Endodermal cell (in vitro differentiated cells): ENCODE data around the gene RADIL. TPM values are rescaled to one million over a fixed set of nuclear protein-coding genes. Genes with fewer than 3 reads are reported as not detected.

Source experiments
- DNase-seq: peaks from one replicate; pipeline ENCODE4 v3.0.0-alpha.2; 2017
- H3K27ac ChIP-seq: 2 replicates; pipeline ENCODE4 v1.5.1; 2013; ENCODE audit warnings: mild to moderate bottlenecking, low read depth, low read length, moderate library complexity
- H3K27me3 ChIP-seq: 2 replicates; pipeline ENCODE4 v1.6.1; 2013; ENCODE audit warnings: mild to moderate bottlenecking, low read length, moderate library complexity; ENCODE audit not compliant: insufficient read depth, control insufficient read depth, poor library complexity, severe bottlenecking
- H3K36me3 ChIP-seq: 2 replicates; pipeline ENCODE4 v1.7.0; 2013; ENCODE audit warnings: mild to moderate bottlenecking, low read length, moderate library complexity; ENCODE audit not compliant: control insufficient read depth, insufficient read depth
- H3K4me1 ChIP-seq: one replicate; pipeline ENCODE4 v1.7.0; 2013; ENCODE audit warnings: low read length; ENCODE audit not compliant: control insufficient read depth, insufficient read depth
- H3K4me3 ChIP-seq: 2 replicates; pipeline ENCODE4 v1.5.1; 2013; ENCODE audit warnings: mild to moderate bottlenecking, low read length, moderate library complexity
- H3K9ac ChIP-seq: 2 replicates; pipeline ENCODE4 v1.6.1; 2013; ENCODE audit warnings: mild to moderate bottlenecking, low read length, moderate library complexity; ENCODE audit not compliant: poor library complexity, severe bottlenecking; ENCODE audit errors: extremely low read depth
- H3K9me3 ChIP-seq: 2 replicates; pipeline ENCODE4 v1.6.1; 2013; ENCODE audit warnings: mild to moderate bottlenecking, low read length, moderate library complexity; ENCODE audit not compliant: control insufficient read depth
- H3K27ac Mint-ChIP-seq: 2 replicates; pipeline ENCODE4 v1.8.0; 2020; ENCODE audit warnings: mixed read lengths
- H3K27me3 Mint-ChIP-seq: 2 replicates; pipeline ENCODE4 v1.8.0; 2021; ENCODE audit warnings: mild to moderate bottlenecking, mixed read lengths; ENCODE audit not compliant: insufficient read depth
- H3K36me3 Mint-ChIP-seq: 2 replicates; pipeline ENCODE4 v1.8.0; 2020; ENCODE audit warnings: low read depth, mixed read lengths
- H3K4me1 Mint-ChIP-seq: 2 replicates; pipeline ENCODE4 v1.8.0; 2020; ENCODE audit warnings: mixed read lengths
- H3K4me3 Mint-ChIP-seq: 2 replicates; pipeline ENCODE4 v1.8.0; 2020; ENCODE audit warnings: mild to moderate bottlenecking, moderate library complexity, mixed read lengths
- H3K9me3 Mint-ChIP-seq: 2 replicates; pipeline ENCODE4 v1.8.0; 2020; ENCODE audit warnings: mild to moderate bottlenecking, mixed read lengths
- CTCF ChIP-seq: fragments of 200-600 bp; sonication (generic); conservative IDR thresholded peaks from 2 replicates; pipeline ENCODE4 v1.5.0; 2021; ENCODE audit warnings: antibody characterized with exemption, mild to moderate bottlenecking
- WGBS, 2 experiments: methylation state at CpG; one replicate each; pipeline versions ENCODE4 v1.1.5 to v1.1.7; 2013; ENCODE audit warnings: missing lambda C conversion rate in 2 of 2, mixed read lengths in 1 of 2; ENCODE audit not compliant: insufficient coverage in 1 of 2, insufficient read length in 1 of 2; 5-methylcytosine and 5-hydroxymethylcytosine counted together
- total RNA-seq, 2 donors: library from RNA; stranded (reverse); fragmentation: NEBNext Ultra II Directional in 1 of 2; extraction: Animal tissue kit (Norgen Biotek cat#: 25700) in 1 of 2; gene quantifications; 2 replicates in 1 of 2; 3 replicates in 1 of 2; pipeline ENCODE4 v1.2.1, GENCODE V29; 2021

RADIL gene
- total RNA-seq, 2 donors from 2014 or later = 34.9 to 47.6 TPM

- Histone ChIP-seq H3K4me1 (no peaks in the 10 kb centered on the region), H3K36me3 (peaks cover 67% of the 10 kb centered on the region), H3K9me3 (no peaks in the 10 kb centered on the region), H3K27ac (no peak overlapping the region), H3K27me3 (no peaks in the 10 kb centered on the region), H3K9ac (no peak overlapping the region), H3K4me3 (no peak overlapping the region)
- no peak for DNase-seq
- H3K4me1 Mint-ChIP-seq = no peaks in the 10 kb centered on the region
- 96 to 99% methylated on average over 24 to 26 of the region's 26 CpGs for WGBS, 2 experiments
- H3K27me3 Mint-ChIP-seq = no peaks in the 10 kb centered on the region
- H3K36me3 Mint-ChIP-seq = peaks cover 40% of the 10 kb centered on the region
- TF ChIP-seq CTCF = no peak
- no peak overlapping the region for H3K27ac Mint-ChIP-seq
- no peaks in the 10 kb centered on the region for H3K9me3 Mint-ChIP-seq
- no peak overlapping the region for H3K4me3 Mint-ChIP-seq
Observed at GRCh38 chr7:4760952-4761351, 122.6 kb downstream of the RADIL start.

- no peak for TF ChIP-seq CTCF
- Histone ChIP-seq H3K9ac (no peak overlapping the region), H3K4me1 (no peaks in the 10 kb centered on the region), H3K36me3 (peaks cover 75% of the 10 kb centered on the region), H3K4me3 (no peak overlapping the region), H3K9me3 (no peaks in the 10 kb centered on the region), H3K27me3 (no peaks in the 10 kb centered on the region), H3K27ac (no peak overlapping the region)
- no peak overlapping the region for H3K27ac Mint-ChIP-seq
- WGBS, 2 experiments = 97 to 98% methylated on average over 35 to 40 of the region's 40 CpGs
- no peaks in the 10 kb centered on the region for H3K4me1 Mint-ChIP-seq
- H3K4me3 Mint-ChIP-seq = no peak overlapping the region
- no peak for DNase-seq
- H3K27me3 Mint-ChIP-seq = no peaks in the 10 kb centered on the region
- no peaks in the 10 kb centered on the region for H3K9me3 Mint-ChIP-seq
- peaks cover 48% of the 10 kb centered on the region for H3K36me3 Mint-ChIP-seq
Observed at GRCh38 chr7:4759211-4759610, 124.3 kb downstream of the RADIL start.

GRCh38 chr7:4758791-4759190, 124.7 kb downstream of the RADIL start:
- Mint-ChIP-seq H3K27me3 (no peaks in the 10 kb centered on the region), H3K27ac (no peak overlapping the region), H3K36me3 (peaks cover 48% of the 10 kb centered on the region), H3K4me1 (no peaks in the 10 kb centered on the region), H3K4me3 (no peak overlapping the region), H3K9me3 (no peaks in the 10 kb centered on the region)
- Histone ChIP-seq H3K9ac (no peak overlapping the region), H3K4me1 (no peaks in the 10 kb centered on the region), H3K36me3 (peaks cover 76% of the 10 kb centered on the region), H3K4me3 (no peak overlapping the region), H3K27me3 (no peaks in the 10 kb centered on the region), H3K27ac (no peak overlapping the region), H3K9me3 (no peaks in the 10 kb centered on the region)
- no peak for TF ChIP-seq CTCF
- WGBS, 2 experiments = 94 to 97% methylated on average over 29 of the region's 29 CpGs
- no peak for DNase-seq
